AML-193 (cell line): Measurements from ENCODE around the gene ADGRG1.

ENCODE experiments used
- DNase-seq, 2 experiments: peaks; one replicate each; lab custom pipeline; 2025; lab: John Stamatoyannopoulos, UW

The ADGRG1 gene

GRCh38 chr16:57635266-57636097 is 7.1 kb downstream of the ADGRG1 start:
- DNase-seq, result no peak

GRCh38 chr16:57636184-57636583 is 7.8 kb downstream of the ADGRG1 start:
- no peak for DNase-seq

- DNase-seq, result no peak
Measured at GRCh38 chr16:57637020-57637419, 8.6 kb downstream of the ADGRG1 start.

GRCh38 chr16:57637424-57637823 is 9.0 kb downstream of the ADGRG1 start:
- no peak for DNase-seq

- DNase-seq, result no peak
Measured at GRCh38 chr16:57637965-57638364, 9.5 kb downstream of the ADGRG1 start.

- no peak for DNase-seq
Measured at GRCh38 chr16:57638381-57638780, 10.0 kb downstream of the ADGRG1 start.

- no peak for DNase-seq
Measured at GRCh38 chr16:57639172-57639887, 10.9 kb downstream of the ADGRG1 start.

- DNase-seq, result no peak
Measured at GRCh38 chr16:57640185-57640584, 11.8 kb downstream of the ADGRG1 start.

GRCh38 chr16:57640612-57641011 is 12.2 kb downstream of the ADGRG1 start:
- DNase-seq, result no peak

- DNase-seq, result no peak
Measured at GRCh38 chr16:57642160-57643135, 14.0 kb downstream of the ADGRG1 start.

- no peak for DNase-seq
Measured at GRCh38 chr16:57643147-57643874, 14.9 kb downstream of the ADGRG1 start.

- no peak for DNase-seq
Measured at GRCh38 chr16:57643910-57644309, 15.5 kb downstream of the ADGRG1 start.

GRCh38 chr16:57644383-57645014 is 16.1 kb downstream of the ADGRG1 start:
- DNase-seq, result no peak

GRCh38 chr16:57645169-57645568 is 16.7 kb downstream of the ADGRG1 start:
- DNase-seq, result no peak

GRCh38 chr16:57645691-57646387 is 17.4 kb downstream of the ADGRG1 start:
- DNase-seq, result no peak

- no peak for DNase-seq
Measured at GRCh38 chr16:57646388-57647039, 18.1 kb downstream of the ADGRG1 start.

GRCh38 chr16:57647136-57647875 is 18.9 kb downstream of the ADGRG1 start:
- DNase-seq, result no peak

- DNase-seq, result no peak
Measured at GRCh38 chr16:57648125-57648524, 19.7 kb downstream of the ADGRG1 start.
